Bone marrow (tissue), 2 donors: ENCODE results near the gene B3GALT4.

ENCODE experiments used
- DNase-seq, 2 donors: peaks; one replicate each; lab custom pipeline; 2025; lab: John Stamatoyannopoulos, UW

B3GALT4 gene

DNA sequence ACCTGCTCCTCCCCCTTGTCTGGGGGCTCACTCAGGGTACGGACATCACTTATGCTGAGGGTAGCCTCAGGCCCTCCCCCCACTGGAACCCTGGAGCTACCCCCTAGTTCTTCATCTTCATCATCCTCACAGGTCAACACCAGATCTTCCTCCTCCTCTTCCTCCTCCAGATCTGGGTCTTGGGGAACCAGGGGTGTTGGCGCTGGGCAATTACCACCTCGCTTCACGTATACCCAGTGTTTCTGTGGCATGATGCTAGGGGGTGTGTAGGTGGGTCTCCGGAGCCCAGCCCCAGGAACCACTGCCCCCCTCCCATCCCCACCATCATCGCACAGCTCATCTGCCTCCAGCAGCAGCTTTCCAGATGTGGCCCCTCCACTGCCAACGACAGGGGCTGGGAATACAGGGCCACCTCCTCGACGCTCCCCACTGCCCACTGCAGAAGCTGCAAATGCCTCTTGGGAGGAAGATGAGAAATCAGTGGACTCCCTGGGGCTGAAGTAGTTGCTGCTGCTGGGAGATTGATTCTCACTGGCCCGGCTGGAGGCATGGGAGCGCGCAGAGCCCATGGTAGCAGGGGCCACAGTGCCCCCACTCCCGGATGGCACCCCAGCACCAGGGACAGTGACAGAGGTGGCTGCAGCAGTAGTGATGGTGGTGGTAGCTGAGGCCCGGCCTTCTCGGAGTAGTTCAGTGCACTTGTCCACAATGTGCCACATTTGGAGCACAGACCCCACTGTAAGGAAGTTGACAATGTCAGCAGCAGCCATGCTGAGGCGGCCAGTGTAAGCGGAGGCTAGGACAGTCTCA is 39.1 kb downstream of the B3GALT4 start:
- no peak for DNase-seq

DNA sequence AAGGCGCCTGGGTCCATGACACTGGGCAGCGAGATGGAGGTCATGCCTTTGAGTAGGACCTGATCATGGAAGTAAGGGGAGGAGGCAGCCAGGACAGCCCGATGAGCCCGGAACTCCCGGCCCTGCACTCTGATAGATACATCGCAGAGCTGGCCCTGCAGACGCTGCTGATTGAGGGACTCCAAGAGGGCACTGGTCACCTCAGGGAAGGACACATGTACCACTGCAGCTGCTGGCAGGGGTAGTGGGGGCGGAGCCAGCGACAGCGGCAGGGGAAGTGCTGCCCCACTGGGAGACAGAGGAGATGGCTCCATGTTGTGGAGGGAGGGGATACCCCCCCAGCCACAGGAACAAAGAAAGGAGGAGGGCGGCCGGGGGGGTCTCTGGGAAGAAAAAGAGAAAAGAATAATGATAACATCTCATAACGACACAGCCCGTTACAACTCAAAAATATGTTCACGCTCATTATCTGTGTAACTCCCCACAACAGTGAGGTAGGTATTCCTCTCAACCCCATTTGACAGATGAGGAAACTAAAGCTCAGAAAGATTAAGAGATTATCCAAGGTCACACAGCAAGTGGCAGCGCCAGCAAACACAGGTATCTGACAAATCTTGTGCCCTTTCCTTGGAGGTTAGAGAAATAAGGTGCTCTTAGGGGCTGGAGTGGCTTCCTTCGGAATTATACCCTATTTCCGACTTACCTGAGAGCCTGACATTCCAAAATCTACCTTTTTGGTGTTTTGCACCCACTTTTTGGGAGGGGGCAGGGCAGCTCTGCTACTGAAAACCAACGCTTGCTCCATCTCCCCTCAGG is 39.9 kb downstream of the B3GALT4 start:
- no peak for DNase-seq

DNA sequence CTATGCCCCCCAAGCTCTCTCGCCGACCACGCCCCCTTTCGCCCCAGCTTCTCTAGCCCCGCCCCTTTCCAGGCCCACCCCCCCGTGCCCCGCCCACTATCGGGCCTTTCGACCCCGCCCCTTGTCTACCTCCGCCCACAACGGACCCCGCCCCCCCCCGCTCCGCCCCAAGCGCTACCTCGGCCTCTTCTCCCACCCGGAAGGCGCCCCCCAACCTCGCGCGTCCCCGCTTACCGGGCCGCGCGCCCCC is 40.4 kb downstream of the B3GALT4 start:
- DNase-seq, result no peak

DNA sequence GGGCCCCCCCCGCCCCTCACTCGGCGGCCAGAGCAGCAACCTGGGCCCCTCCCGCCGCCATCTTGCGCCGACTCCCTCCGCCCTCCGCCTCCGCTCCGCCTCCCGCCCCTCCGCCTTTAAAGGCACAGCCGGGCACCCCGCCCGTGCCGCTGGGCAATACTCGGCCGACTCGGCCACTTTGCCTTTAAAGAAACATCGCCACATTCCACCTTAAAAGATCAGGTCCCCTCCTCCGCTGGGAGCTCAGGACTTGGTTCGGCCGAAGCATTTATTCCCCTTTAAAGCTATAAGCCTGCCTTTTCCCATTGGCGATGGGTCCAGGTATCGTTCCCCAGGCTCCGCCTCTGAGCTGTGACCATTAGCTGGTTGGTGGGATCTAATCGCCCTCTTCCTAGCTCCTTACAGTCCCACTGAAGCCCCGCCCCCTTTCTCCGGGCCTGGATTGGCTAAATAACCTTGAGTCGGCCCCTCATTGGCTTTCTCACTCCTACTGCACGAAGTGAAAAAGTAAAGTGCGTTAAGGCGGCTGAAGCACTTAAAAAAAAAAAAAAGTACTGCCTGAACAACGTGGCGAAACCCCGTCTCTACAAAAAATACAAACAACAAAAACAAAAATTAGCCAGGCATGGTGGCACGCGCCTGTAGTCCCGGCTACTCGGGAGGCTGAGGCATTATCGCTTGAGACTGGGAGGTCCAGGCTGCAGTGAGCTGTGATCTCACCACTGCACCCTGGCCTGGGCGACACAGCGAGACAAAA is 40.9 kb downstream of the B3GALT4 start, which contains the start of gene ZBTB22:
Gene ZBTB22, minus strand, starts transcription at position 76 of the 757 bp plus-strand sequence. CDS start 828 bp downstream, outside the sequence.
- DNase-seq, result peak; percentile 90 to 99

DNA sequence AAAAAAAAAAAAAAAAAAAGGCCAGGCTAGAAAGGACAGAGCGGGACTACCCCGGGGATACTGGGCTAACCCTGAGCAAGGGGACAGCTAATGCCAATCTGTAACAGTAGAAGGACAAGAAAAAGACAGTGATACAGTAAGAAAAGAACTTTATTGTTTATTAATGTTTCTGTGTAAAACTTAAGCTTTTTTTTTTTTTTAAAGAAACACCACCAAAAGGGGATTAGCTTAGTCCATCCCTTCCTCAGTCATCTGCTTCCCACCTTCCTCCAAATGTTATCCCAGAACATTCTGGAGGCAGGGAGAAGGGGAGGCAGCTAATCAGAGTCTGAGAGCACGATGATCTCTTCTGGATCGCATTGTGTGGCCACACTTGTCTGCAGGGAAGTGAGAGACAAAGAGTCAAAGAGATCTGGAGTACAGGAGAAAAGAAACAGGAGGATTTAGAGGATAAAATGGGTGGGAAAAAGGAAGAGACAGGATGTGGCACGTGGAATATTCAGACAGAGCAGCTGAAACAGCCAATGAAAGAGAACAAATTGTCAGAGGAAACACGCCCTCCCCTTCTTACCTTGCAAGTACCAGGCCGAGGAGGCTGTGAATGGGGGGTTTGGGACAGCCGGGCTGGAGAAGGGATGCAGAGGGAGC is 41.6 kb downstream of the B3GALT4 start:
- no peak for DNase-seq

DNA sequence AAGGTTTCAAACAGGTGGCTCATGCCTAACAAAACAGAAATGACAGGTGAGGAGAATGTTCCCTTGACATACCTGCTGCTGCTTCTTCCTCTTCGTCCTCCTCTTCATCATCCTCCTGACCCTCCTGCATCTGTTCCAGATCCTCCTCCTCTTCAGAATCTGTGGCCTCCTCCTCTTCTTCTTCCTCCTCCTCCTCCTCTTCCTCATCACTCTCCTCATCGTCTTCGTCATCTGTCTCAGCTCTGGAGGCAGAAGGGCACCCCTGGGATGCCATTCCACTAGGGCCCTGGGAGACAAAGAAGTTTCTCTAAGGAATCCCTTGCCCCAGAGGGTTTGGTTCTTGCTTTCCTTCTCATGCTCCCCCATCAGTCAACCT is 43.0 kb downstream of the B3GALT4 start:
- DNase-seq, result no peak

DNA sequence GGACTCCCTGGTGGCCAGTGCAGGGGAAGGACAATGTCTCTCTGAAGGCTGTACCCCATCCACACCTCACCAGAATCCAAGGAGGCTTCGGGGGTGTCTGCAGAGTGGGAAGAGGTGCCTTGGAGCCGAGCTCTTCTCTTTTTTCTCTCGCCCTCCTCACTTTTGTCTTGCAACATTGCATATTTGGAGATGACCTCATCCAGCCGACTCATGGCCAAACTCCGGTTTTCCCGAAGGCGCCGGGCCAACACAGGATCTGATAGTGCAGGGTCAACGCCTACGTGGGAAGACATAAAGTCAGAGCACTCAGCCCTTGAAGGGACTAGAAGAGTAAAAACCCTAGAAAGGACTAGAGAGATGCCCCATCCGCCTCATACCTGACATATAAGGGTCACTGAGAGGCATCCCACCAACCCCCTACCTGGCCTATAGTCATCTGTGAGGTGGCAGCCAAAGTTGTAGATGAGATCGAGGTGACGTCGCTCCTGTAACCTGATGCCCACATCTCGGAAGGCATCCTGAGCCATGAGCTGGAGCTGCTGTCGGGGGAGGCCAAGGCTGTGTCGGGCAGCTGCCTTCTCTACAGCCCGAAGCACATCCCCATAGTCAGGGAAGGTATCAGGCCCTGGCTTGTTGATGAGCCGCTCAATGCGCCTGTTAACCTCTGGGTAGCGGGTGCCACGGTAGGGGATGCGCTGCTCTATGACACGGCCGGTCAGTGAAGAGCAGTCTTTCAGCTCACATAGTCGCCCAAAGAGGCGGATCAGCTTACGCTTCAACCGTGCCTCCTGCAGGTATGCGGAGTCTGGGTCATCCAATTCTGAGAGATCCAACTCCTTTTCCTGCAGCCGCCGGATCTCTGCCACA is 43.6 kb downstream of the B3GALT4 start:
- no peak for DNase-seq

DNA sequence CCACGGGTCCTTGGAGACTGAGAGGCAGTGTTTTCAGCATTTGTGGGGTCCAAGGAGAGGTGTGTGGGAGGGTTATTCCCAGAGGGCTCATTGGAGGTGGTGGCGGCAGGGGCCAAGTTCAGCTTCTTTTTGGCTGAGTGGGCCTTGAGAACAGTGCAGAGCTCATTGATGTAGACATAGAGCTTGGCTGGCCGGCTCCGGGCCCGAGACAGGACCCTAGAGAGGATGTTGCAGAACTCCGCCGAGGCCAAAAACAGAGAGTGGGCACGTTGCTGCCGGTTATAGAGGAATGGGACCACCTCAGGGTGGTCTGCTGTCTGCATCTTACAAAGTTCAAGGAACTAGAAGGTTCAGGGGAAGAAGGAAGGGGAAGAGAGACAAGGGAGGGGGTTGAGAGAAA is 44.3 kb downstream of the B3GALT4 start:
- no peak for DNase-seq

DNA sequence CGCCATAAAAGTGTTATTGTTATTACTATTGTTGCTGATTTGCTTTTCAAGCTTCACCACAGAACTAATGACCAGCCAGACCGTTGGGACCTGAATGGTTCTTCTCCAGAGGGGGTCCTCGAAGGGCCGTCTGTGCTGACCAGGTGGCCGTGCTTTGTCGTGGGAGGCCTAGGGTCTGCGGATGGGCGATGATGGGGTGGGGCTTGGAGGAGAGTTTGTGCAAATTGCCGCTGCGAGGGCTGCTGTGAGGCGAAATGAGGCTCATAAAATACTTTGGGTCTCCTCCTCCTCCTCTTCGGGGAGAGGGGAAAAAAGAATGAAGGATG is 46.7 kb downstream of the B3GALT4 start:
- peak in 1 of 2 donors; percentile 38 for DNase-seq

DNA sequence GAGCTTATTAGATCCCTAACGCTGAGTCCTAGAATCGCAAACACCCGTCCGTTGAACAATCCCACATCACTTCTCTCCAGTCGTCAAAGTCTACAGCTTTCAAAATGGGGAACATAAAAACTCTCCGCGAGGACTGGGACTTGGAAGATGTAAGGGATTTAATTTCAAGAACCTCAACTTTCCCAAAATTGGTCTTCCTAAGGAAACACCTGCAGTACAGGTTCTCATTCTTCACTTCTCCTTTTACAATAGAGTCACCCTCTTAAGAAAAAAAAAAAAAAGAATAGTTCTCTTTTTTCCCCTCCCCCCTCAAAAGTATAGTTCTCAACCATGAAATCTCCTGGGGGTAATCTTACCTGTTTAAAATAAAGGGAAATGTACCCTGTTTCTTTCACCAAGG is 47.2 kb downstream of the B3GALT4 start:
- DNase-seq, result peak in 1 of 2 donors; percentile 44
